PC-3 (cell line): Measurements from ENCODE around the gene ZNRF1.

Experiments
- EZH2phosphoT487 ChIP-seq: fragments of 300-600 bp; sonication (generic); IDR thresholded peaks from 2 replicates; pipeline ENCODE4 v1.6.1; 2018; ENCODE audit warnings: mild to moderate bottlenecking, antibody characterized with exemption, low read length, borderline replicate concordance
- TF ChIP-seq, protein P1 (sequence below): fragments of 300-600 bp; sonication (generic); conservative IDR thresholded peaks from 2 replicates; pipeline ENCODE4 v1.5.1; 2017; ENCODE audit warnings: antibody characterized with exemption, low read depth, mild to moderate bottlenecking, low read length

GRCh38 chr16:74987027-74987681, 11.7 kb upstream of the ZNRF1 start:
- no peak for TF ChIP-seq EZH2phosphoT487
- TF ChIP-seq, protein P1, sequence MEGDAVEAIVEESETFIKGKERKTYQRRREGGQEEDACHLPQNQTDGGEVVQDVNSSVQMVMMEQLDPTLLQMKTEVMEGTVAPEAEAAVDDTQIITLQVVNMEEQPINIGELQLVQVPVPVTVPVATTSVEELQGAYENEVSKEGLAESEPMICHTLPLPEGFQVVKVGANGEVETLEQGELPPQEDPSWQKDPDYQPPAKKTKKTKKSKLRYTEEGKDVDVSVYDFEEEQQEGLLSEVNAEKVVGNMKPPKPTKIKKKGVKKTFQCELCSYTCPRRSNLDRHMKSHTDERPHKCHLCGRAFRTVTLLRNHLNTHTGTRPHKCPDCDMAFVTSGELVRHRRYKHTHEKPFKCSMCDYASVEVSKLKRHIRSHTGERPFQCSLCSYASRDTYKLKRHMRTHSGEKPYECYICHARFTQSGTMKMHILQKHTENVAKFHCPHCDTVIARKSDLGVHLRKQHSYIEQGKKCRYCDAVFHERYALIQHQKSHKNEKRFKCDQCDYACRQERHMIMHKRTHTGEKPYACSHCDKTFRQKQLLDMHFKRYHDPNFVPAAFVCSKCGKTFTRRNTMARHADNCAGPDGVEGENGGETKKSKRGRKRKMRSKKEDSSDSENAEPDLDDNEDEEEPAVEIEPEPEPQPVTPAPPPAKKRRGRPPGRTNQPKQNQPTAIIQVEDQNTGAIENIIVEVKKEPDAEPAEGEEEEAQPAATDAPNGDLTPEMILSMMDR = no peak
